Ectodermal cell (in vitro differentiated cells): ENCODE data around the gene CLIC3.

Source experiments
- H3K27ac ChIP-seq: 2 replicates; pipeline ENCODE4 v1.7.0; 2013; ENCODE audit warnings: mild to moderate bottlenecking, low read depth, low read length; ENCODE audit not compliant: insufficient read depth, poor library complexity, severe bottlenecking
- H3K27me3 ChIP-seq: 2 replicates; pipeline ENCODE4 v1.7.0; 2013; ENCODE audit warnings: mild to moderate bottlenecking, low read length; ENCODE audit not compliant: insufficient read depth, control insufficient read depth, poor library complexity, severe bottlenecking
- H3K36me3 ChIP-seq: one replicate; pipeline ENCODE4 v1.7.0; 2013; ENCODE audit warnings: low read length; ENCODE audit not compliant: control insufficient read depth, insufficient read depth
- H3K4me1 ChIP-seq: one replicate; pipeline ENCODE4 v1.7.0; 2013; ENCODE audit warnings: low read length; ENCODE audit not compliant: control insufficient read depth, insufficient read depth
- H3K4me3 ChIP-seq: 2 replicates; pipeline ENCODE4 v1.7.0; 2013; ENCODE audit warnings: low read depth, low read length, control low read depth; ENCODE audit not compliant: insufficient read depth
- H3K9me3 ChIP-seq: 2 replicates; pipeline ENCODE4 v1.7.0; 2013; ENCODE audit warnings: mild to moderate bottlenecking, low read length, moderate library complexity; ENCODE audit not compliant: control insufficient read depth
- WGBS, 2 experiments: methylation state at CpG; one replicate each; pipeline ENCODE4 v1.1.7; 2013; ENCODE audit warnings: missing lambda C conversion rate in 2 of 2; 5-methylcytosine and 5-hydroxymethylcytosine counted together

The CLIC3 gene

GRCh38 chr9:136964833-136965422, 31.4 kb downstream of the CLIC3 start:
- peaks cover 13% of the 10 kb centered on the region for H3K4me1 ChIP-seq
- H3K4me3 ChIP-seq: no peak overlapping the region
- no peaks in the 10 kb centered on the region for H3K36me3 ChIP-seq
- no peaks in the 10 kb centered on the region for H3K27me3 ChIP-seq
- 92 to 94% methylated on average over 26 of the region's 26 CpGs for WGBS, 2 experiments
- H3K27ac ChIP-seq: no peak overlapping the region
- no peaks in the 10 kb centered on the region for H3K9me3 ChIP-seq

- H3K27ac ChIP-seq: no peak overlapping the region
- no peak overlapping the region for H3K4me3 ChIP-seq
- no peaks in the 10 kb centered on the region for H3K9me3 ChIP-seq
- no peaks in the 10 kb centered on the region for H3K27me3 ChIP-seq
- H3K36me3 ChIP-seq: no peaks in the 10 kb centered on the region
- peaks cover 16% of the 10 kb centered on the region for H3K4me1 ChIP-seq
- 86 to 87% methylated on average over 22 of the region's 22 CpGs for WGBS, 2 experiments
Measured at GRCh38 chr9:136964171-136964689, 32.1 kb downstream of the CLIC3 start.

GRCh38 chr9:136963751-136964150, 32.6 kb downstream of the CLIC3 start:
- Histone ChIP-seq H3K9me3 (no peaks in the 10 kb centered on the region), H3K4me1 (peaks cover 16% of the 10 kb centered on the region), H3K36me3 (no peaks in the 10 kb centered on the region), H3K27me3 (no peaks in the 10 kb centered on the region), H3K27ac (no peak overlapping the region), H3K4me3 (no peak overlapping the region)
- 86 to 87% methylated on average over 12 of the region's 12 CpGs for WGBS, 2 experiments

- H3K4me3 ChIP-seq: no peak overlapping the region
- H3K9me3 ChIP-seq: no peaks in the 10 kb centered on the region
- WGBS, 2 experiments: 94% methylated on average over 15 of the region's 15 CpGs
- peaks cover 16% of the 10 kb centered on the region for H3K4me1 ChIP-seq
- H3K27me3 ChIP-seq: no peaks in the 10 kb centered on the region
- H3K36me3 ChIP-seq: no peaks in the 10 kb centered on the region
- H3K27ac ChIP-seq: no peak overlapping the region
Measured at GRCh38 chr9:136963341-136963740, 33.0 kb downstream of the CLIC3 start.

- Histone ChIP-seq H3K4me1 (peaks cover 16% of the 10 kb centered on the region), H3K4me3 (no peak overlapping the region), H3K27ac (no peak overlapping the region), H3K27me3 (no peaks in the 10 kb centered on the region), H3K36me3 (no peaks in the 10 kb centered on the region), H3K9me3 (no peaks in the 10 kb centered on the region)
- WGBS, 2 experiments: 92% methylated on average over 11 of the region's 11 CpGs
Measured at GRCh38 chr9:136962701-136963248, 33.6 kb downstream of the CLIC3 start.

- Histone ChIP-seq H3K27me3 (no peaks in the 10 kb centered on the region), H3K4me3 (no peak overlapping the region), H3K27ac (no peak overlapping the region), H3K36me3 (no peaks in the 10 kb centered on the region), H3K4me1 (peaks cover 16% of the 10 kb centered on the region), H3K9me3 (no peaks in the 10 kb centered on the region)
- WGBS, 2 experiments: 95% methylated on average over 9 of the region's 9 CpGs
Measured at GRCh38 chr9:136962163-136962562, 34.2 kb downstream of the CLIC3 start.

GRCh38 chr9:136961279-136962065, 34.9 kb downstream of the CLIC3 start:
- Histone ChIP-seq H3K27me3 (no peaks in the 10 kb centered on the region), H3K27ac (no peak overlapping the region), H3K36me3 (no peaks in the 10 kb centered on the region), H3K9me3 (no peaks in the 10 kb centered on the region), H3K4me3 (no peak overlapping the region), H3K4me1 (peaks cover 16% of the 10 kb centered on the region)
- WGBS, 2 experiments: 81% methylated on average over 23 of the region's 23 CpGs

GRCh38 chr9:136960938-136961275, 35.5 kb downstream of the CLIC3 start:
- Histone ChIP-seq H3K27me3 (no peaks in the 10 kb centered on the region), H3K9me3 (no peaks in the 10 kb centered on the region), H3K27ac (no peak overlapping the region), H3K36me3 (no peaks in the 10 kb centered on the region), H3K4me3 (no peak overlapping the region), H3K4me1 (peaks cover 12% of the 10 kb centered on the region)
- WGBS, 2 experiments: 94 to 97% methylated on average over 15 of the region's 15 CpGs

GRCh38 chr9:136960212-136960937, 36.0 kb downstream of the CLIC3 start:
- Histone ChIP-seq H3K36me3 (no peaks in the 10 kb centered on the region), H3K4me3 (no peak overlapping the region), H3K27me3 (no peaks in the 10 kb centered on the region), H3K27ac (no peak overlapping the region), H3K9me3 (no peaks in the 10 kb centered on the region), H3K4me1 (peaks cover 10% of the 10 kb centered on the region)
- 93 to 95% methylated on average over 18 to 19 of the region's 19 CpGs for WGBS, 2 experiments
